ENCODE data around the gene SAG. TPM values are rescaled to one million over a fixed set of nuclear protein-coding genes. Genes with fewer than 3 reads are reported as not detected.

SAG gene
- total and polyA plus RNA-seq, 2 of the 13 experiments (the other 11 are each of a cell fraction or from before 2014, with no cell fraction given), result not detected

- TF ChIP-seq ERF (CRISPR knock-in tag; IDR thresholded peaks at IDR 0.05), result no peak
Measured at GRCh38 chr2:233325814-233326213, 18.2 kb downstream of the SAG start (continued).

DNA sequence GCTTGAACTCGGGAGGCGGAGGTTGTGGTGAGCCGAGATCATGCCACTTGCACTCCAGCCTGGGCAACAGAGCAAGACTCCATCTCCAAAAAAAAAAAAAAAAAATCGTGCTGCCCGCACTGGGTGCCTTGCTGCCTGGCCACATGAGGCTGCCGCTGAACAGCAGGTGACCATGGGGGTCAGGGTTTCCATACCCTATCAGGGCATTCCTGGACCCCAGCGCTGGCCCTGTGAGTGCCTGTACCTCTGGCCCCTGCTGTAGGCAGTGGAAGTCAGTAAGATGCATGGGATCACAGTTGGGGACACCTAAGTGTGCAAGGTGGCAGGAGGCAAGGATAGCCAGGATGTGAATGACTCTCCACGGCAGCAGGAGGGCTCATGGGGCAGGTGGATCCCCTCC, 18.9 kb downstream of the SAG start:
- DNase-seq (ENCODE audit: low spot score) (no peak), FAIRE-seq (no peak), ATAC-seq (no peak)
- intact Hi-C loops (cut with micrococcal nuclease; ENCODE audit: unreplicated experiment) (no loop called here), in situ Hi-C loops (cut with HindIII; ENCODE audit: extremely low pct_ligation_motif_present, low pct_unique_long_range_greater_than_20kb) (no loop called here)
- CTCF ChIA-PET (ENCODE audit: low intra/inter-chr PET ratio, low total read pairs), result no interaction called here
- H3K4me2 ChIP-seq (ENCODE audit: low read depth, low read length), result no peak overlapping the region
- no peaks in the 10 kb centered on the region for H4K20me1 ChIP-seq (ENCODE audit: insufficient read depth, low read length)
- H3K4me3 ChIP-seq (replicated peaks in 1 of 3; ENCODE audit: insufficient read depth in 1 of 3, low read depth in 2 of 3, low read length in 3 of 3), result no peak overlapping the region
- 39% methylated on average over 8 of the region's 8 CpGs for WGBS (ENCODE audit: low lambda C conversion rate)
- no peaks in the 10 kb centered on the region for H3K79me2 ChIP-seq (ENCODE audit: insufficient read depth, low read length)
- H2AFZ ChIP-seq (ENCODE audit: low read length), result no peak overlapping the region
- H3K4me1 ChIP-seq (ENCODE audit: insufficient read depth, low read length), result peaks cover 2% of the 10 kb centered on the region; the same call in 1 of the 2 replicates
- H3K36me3 ChIP-seq (replicated peaks in 1 of 2; ENCODE audit: control insufficient read depth in 1 of 2, insufficient read depth in 2 of 2, low read length in 2 of 2), result no peaks in the 10 kb centered on the region
- H3K9me3 ChIP-seq (ENCODE audit: low read length), result no peaks in the 10 kb centered on the region
- H3K27me3 ChIP-seq (ENCODE audit: control insufficient read depth in 1 of 2, insufficient read depth in 2 of 2, low read length in 2 of 2), result peaks cover 0 to 24% of the 10 kb centered on the region in 2 experiments; a peak in 3 of 5 replicates
- BruUV-seq (replicated peaks), result no TSS peak
- POLR2A ChIA-PET, result no interaction called here
- no peak overlapping the region for H3K27ac ChIP-seq (ENCODE audit: extremely low read length, insufficient read depth, low read length)
- H3K9ac ChIP-seq (ENCODE audit: insufficient read depth, low read depth, low read length), result no peak overlapping the region
- TF ChIP-seq MTERF4 (CRISPR knock-in tag; IDR thresholded peaks at IDR 0.05), result no peak
- TF ChIP-seq ZNF121 (CRISPR knock-in tag; IDR thresholded peaks at IDR 0.05), result peak; percentile 26; the same call in 1 of the 2 replicates
- TF ChIP-seq, protein P1, sequence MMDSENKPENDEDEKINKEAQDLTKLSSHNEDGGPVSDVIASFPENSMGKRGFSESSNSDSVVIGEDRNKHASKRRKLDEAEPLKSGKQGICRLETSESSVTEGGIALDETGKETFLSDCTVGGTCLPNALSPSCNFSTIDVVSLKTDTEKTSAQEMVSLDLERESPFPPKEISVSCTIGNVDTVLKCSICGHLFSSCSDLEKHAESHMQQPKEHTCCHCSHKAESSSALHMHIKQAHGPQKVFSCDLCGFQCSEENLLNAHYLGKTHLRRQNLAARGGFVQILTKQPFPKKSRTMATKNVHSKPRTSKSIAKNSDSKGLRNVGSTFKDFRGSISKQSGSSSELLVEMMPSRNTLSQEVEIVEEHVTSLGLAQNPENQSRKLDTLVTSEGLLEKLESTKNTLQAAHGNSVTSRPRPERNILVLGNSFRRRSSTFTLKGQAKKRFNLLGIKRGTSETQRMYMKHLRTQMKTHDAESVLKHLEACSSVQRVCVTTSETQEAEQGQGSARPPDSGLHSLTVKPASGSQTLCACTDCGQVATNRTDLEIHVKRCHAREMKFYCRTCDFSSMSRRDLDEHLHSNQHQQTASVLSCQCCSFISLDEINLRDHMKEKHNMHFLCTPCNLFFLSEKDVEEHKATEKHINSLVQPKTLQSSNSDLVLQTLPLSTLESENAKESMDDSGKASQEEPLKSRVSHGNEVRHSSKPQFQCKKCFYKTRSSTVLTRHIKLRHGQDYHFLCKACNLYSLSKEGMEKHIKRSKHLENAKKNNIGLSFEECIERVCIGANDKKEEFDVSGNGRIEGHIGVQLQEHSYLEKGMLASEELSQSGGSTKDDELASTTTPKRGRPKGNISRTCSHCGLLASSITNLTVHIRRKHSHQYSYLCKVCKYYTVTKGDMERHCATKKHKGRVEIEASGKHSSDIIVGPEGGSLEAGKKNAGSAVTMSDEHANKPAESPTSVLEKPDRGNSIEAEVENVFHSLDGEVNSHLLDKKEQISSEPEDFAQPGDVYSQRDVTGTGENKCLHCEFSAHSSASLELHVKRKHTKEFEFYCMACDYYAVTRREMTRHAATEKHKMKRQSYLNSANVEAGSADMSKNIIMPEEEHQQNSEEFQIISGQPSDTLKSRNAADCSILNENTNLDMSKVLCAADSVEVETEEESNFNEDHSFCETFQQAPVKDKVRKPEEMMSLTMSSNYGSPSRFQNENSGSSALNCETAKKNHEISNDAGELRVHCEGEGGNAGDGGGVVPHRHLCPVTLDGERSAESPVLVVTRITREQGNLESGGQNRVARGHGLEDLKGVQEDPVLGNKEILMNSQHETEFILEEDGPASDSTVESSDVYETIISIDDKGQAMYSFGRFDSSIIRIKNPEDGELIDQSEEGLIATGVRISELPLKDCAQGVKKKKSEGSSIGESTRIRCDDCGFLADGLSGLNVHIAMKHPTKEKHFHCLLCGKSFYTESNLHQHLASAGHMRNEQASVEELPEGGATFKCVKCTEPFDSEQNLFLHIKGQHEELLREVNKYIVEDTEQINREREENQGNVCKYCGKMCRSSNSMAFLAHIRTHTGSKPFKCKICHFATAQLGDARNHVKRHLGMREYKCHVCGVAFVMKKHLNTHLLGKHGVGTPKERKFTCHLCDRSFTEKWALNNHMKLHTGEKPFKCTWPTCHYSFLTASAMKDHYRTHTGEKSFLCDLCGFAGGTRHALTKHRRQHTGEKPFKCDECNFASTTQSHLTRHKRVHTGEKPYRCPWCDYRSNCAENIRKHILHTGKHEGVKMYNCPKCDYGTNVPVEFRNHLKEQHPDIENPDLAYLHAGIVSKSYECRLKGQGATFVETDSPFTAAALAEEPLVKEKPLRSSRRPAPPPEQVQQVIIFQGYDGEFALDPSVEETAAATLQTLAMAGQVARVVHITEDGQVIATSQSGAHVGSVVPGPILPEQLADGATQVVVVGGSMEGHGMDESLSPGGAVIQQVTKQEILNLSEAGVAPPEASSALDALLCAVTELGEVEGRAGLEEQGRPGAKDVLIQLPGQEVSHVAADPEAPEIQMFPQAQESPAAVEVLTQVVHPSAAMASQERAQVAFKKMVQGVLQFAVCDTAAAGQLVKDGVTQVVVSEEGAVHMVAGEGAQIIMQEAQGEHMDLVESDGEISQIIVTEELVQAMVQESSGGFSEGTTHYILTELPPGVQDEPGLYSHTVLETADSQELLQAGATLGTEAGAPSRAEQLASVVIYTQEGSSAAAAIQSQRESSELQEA (CRISPR knock-in tag; IDR thresholded peaks at IDR 0.05; ENCODE audit: not compliant biosample characterization), result no peak
- TF ChIP-seq ZBTB1 (CRISPR knock-in tag; IDR thresholded peaks at IDR 0.05; ENCODE audit: borderline replicate concordance), result no peak
